ENCODE data around the gene SCAI. TPM values are rescaled to one million over a fixed set of nuclear protein-coding genes. Genes with fewer than 3 reads are reported as not detected.

Gene SCAI
- total and polyA plus RNA-seq, 9 of the 15 experiments (the other 6 are each of a cell fraction or from before 2014, with no cell fraction given), result 0.70 to 12.4 (median 4.2) TPM

GRCh38 chr9:124894035-124894740 lies 249.1 kb downstream of the SCAI start:
- no peaks in the 10 kb centered on the region for H3K79me2 ChIP-seq (ENCODE audit: control insufficient read depth, insufficient read depth, low read length)
- no peak for ATAC-seq
- H3K9ac ChIP-seq (ENCODE audit: insufficient read depth in 1 of 2, low read depth in 2 of 2, low read length in 2 of 2), result no peak overlapping the region
- DNase-seq (ENCODE audit: extremely low read depth in 1 of 4, low spot score in 3 of 4), result no peak
- no peaks in the 10 kb centered on the region; the same call in 1 of the 2 replicates for H3K9me3 ChIP-seq (replicated peaks; ENCODE audit: control insufficient read depth, insufficient read depth, low read depth, low read length)
- no peak for TF ChIP-seq ZBTB5 (IDR thresholded peaks at IDR 0.05)
- no peak for TF ChIP-seq RAD21 (CRISPR knock-in tag; conservative IDR thresholded peaks at IDR 0.05 in 1 of 2, IDR thresholded peaks at IDR 0.05 in 1 of 2)
- peak; percentile 37; the same call in 1 of the 2 replicates for TF ChIP-seq CEBPB (tag; IDR thresholded peaks at IDR 0.05)
- no peak for TF ChIP-seq DIDO1 (tag; IDR thresholded peaks at IDR 0.05; ENCODE audit: low read depth)
- TF ChIP-seq MXD1 (CRISPR knock-in tag; IDR thresholded peaks at IDR 0.05; ENCODE audit: borderline replicate concordance, poor library complexity, severe bottlenecking), result no peak
- H3K9me1 ChIP-seq (ENCODE audit: control insufficient read depth, insufficient read depth, low read length), result no peaks in the 10 kb centered on the region
- in situ Hi-C loops (cut with MboI) (no loop called here), intact Hi-C loops (cut with micrococcal nuclease) (loop anchor here (1.0 to 5.0 kb wide), 2 partner anchors 37 to 120 kb away; no protein-coding TSS in a partner anchor)
- peaks cover 2 to 5% of the 10 kb centered on the region in 2 experiments; a peak in 4 of 5 replicates for H3K4me1 ChIP-seq (replicated peaks in 1 of 2; ENCODE audit: control insufficient read depth in 2 of 2, insufficient read depth in 2 of 2, low read length in 2 of 2)
- 0 out of 2 replicates have a peak, but pooled peaks cover 3% of the 10 kb centered on the region for H4K20me1 ChIP-seq (replicated peaks; ENCODE audit: control insufficient read depth, insufficient read depth, low read length)
- H3K27ac ChIP-seq (ENCODE audit: extremely low read depth, low read depth, low read length), result no peak overlapping the region
- H3K4me3 ChIP-seq, result no peak overlapping the region
- FAIRE-seq, result no peak
- peaks cover 63% of the 10 kb centered on the region for H3K36me3 ChIP-seq (ENCODE audit: control insufficient read depth, insufficient read depth, low read length)
- no TSS peak for BruUV-seq (replicated peaks)
- ChIA-PET POLR2A (interaction anchor here (1.3 to 2.3 kb wide), 2 partner anchors 16 to 32 kb away, joined by 6 to 11 read pairs; partner anchors contain the start of genes ARPC5L and RPL35), CTCF (ENCODE audit: low intra/inter-chr PET ratio) (interaction anchor here (0.9 to 1.3 kb wide), 2 partner anchors 120 to 122 kb away, joined by 4 to 15 read pairs; partner anchors contain the start of gene NR6A1)
- WGBS (ENCODE audit: insufficient coverage, low coverage, missing lambda C conversion rate), result 92% methylated on average over 7 of the region's 9 CpGs
- no peak overlapping the region for H3K4me2 ChIP-seq (ENCODE audit: insufficient read depth, low read length)
- H3K27me3 ChIP-seq (ENCODE audit: control insufficient read depth in 2 of 2, insufficient read depth in 2 of 2, low read length in 2 of 2), result no peaks in the 10 kb centered on the region
- no peak overlapping the region for H2AFZ ChIP-seq (ENCODE audit: low read depth, low read length)

Other genes starting within 250 kb of the SCAI start
- 8.5 and 9.6 TPM in 2 replicates for gene GOLGA1, start 202.4 kb downstream of the SCAI start, total RNA-seq (2014; rRNA removed)
- gene GOLGA1, start 202.4 kb downstream of the SCAI start, total RNA-seq (2014; rRNA removed; fragmentation: Illumina TruSeq; extraction: Trizol), result 7.3 and 10.2 TPM in 2 replicates
- gene GOLGA1, start 202.4 kb downstream of the SCAI start, total RNA-seq (2015; rRNA removed; fragmentation: Illumina TruSeq; extraction: Trizol), result 7.4 and 7.9 TPM in 2 replicates
- gene GOLGA1, start 202.4 kb downstream of the SCAI start, total RNA-seq (2021), result 9.5 and 10.5 TPM in 2 replicates
- 15.9 and 18.9 TPM in 2 replicates for gene GOLGA1, start 202.4 kb downstream of the SCAI start, polyA plus RNA-seq (2011; rRNA removed)
- 6.6 and 8.5 TPM in 2 replicates for gene GOLGA1, start 202.4 kb downstream of the SCAI start, polyA plus RNA-seq (2014; fragmentation: Illumina TruSeq; extraction: Trizol)
- 1 to 10 TPM; 2.9 to 3.9 TPM for gene GOLGA1, start 202.4 kb downstream of the SCAI start, polyA plus RNA-seq (2014; fragmentation: Nextera tagmentation; extraction: Ambion mirVana)
- gene GOLGA1, start 202.4 kb downstream of the SCAI start, polyA plus RNA-seq (2014; rRNA removed), result 11.0 and 11.8 TPM in 2 replicates
- gene PPP6C, start 46.3 kb upstream of the SCAI start, total RNA-seq (2014; rRNA removed), result 18.8 and 23.1 TPM in 2 replicates
- gene PPP6C, start 46.3 kb upstream of the SCAI start, total RNA-seq (2014; rRNA removed; fragmentation: Illumina TruSeq; extraction: Trizol), result 41.0 and 48.5 TPM in 2 replicates
- 33.7 and 36.5 TPM in 2 replicates for gene PPP6C, start 46.3 kb upstream of the SCAI start, total RNA-seq (2015; rRNA removed; fragmentation: Illumina TruSeq; extraction: Trizol)
- gene PPP6C, start 46.3 kb upstream of the SCAI start, total RNA-seq (2021), result 41.5 and 44.8 TPM in 2 replicates
- gene PPP6C, start 46.3 kb upstream of the SCAI start, polyA plus RNA-seq (2011; rRNA removed), result 27.4 and 44.8 TPM in 2 replicates
- 36.0 and 40.9 TPM in 2 replicates for gene PPP6C, start 46.3 kb upstream of the SCAI start, polyA plus RNA-seq (2014; fragmentation: Illumina TruSeq; extraction: Trizol)
- gene PPP6C, start 46.3 kb upstream of the SCAI start, polyA plus RNA-seq (2014; fragmentation: Nextera tagmentation; extraction: Ambion mirVana), result 10 to 100 TPM; 35.0 to 38.3 TPM
- 25.4 and 30.0 TPM in 2 replicates for gene PPP6C, start 46.3 kb upstream of the SCAI start, polyA plus RNA-seq (2014; rRNA removed)
- gene RABEPK, start 57.0 kb upstream of the SCAI start, total RNA-seq (2014; rRNA removed), result 38.3 and 52.9 TPM in 2 replicates
- 46.6 and 50.3 TPM in 2 replicates for gene RABEPK, start 57.0 kb upstream of the SCAI start, total RNA-seq (2014; rRNA removed; fragmentation: Illumina TruSeq; extraction: Trizol)
- 47.5 and 49.4 TPM in 2 replicates for gene RABEPK, start 57.0 kb upstream of the SCAI start, total RNA-seq (2015; rRNA removed; fragmentation: Illumina TruSeq; extraction: Trizol)
- gene RABEPK, start 57.0 kb upstream of the SCAI start, total RNA-seq (2021), result 47.4 and 51.5 TPM in 2 replicates
- 68.2 and 68.4 TPM in 2 replicates for gene RABEPK, start 57.0 kb upstream of the SCAI start, polyA plus RNA-seq (2011; rRNA removed)
- 52.7 and 59.3 TPM in 2 replicates for gene RABEPK, start 57.0 kb upstream of the SCAI start, polyA plus RNA-seq (2014; fragmentation: Illumina TruSeq; extraction: Trizol)
- 100 to 1,000 TPM in 1 of 2 experiments, 10 to 100 TPM in 1; 81.5 to 113 TPM for gene RABEPK, start 57.0 kb upstream of the SCAI start, polyA plus RNA-seq (2014; fragmentation: Nextera tagmentation; extraction: Ambion mirVana)
- 52.8 and 54.2 TPM in 2 replicates for gene RABEPK, start 57.0 kb upstream of the SCAI start, polyA plus RNA-seq (2014; rRNA removed)
- 96.5 and 110 TPM in 2 replicates for gene HSPA5, start 97.8 kb upstream of the SCAI start, total RNA-seq (2014; rRNA removed)
- gene HSPA5, start 97.8 kb upstream of the SCAI start, total RNA-seq (2014; rRNA removed; fragmentation: Illumina TruSeq; extraction: Trizol), result 64.8 and 71.7 TPM in 2 replicates
- 54.3 and 55.1 TPM in 2 replicates for gene HSPA5, start 97.8 kb upstream of the SCAI start, total RNA-seq (2015; rRNA removed; fragmentation: Illumina TruSeq; extraction: Trizol)
- 215 and 223 TPM in 2 replicates for gene HSPA5, start 97.8 kb upstream of the SCAI start, total RNA-seq (2021)
- 124 and 160 TPM in 2 replicates for gene HSPA5, start 97.8 kb upstream of the SCAI start, polyA plus RNA-seq (2011; rRNA removed)
- gene HSPA5, start 97.8 kb upstream of the SCAI start, polyA plus RNA-seq (2014; fragmentation: Illumina TruSeq; extraction: Trizol), result 222 and 265 TPM in 2 replicates
- 100 to 1,000 TPM in 1 of 2 experiments, 10 to 100 TPM in 1; 48.0 to 113 TPM for gene HSPA5, start 97.8 kb upstream of the SCAI start, polyA plus RNA-seq (2014; fragmentation: Nextera tagmentation; extraction: Ambion mirVana)
- gene HSPA5, start 97.8 kb upstream of the SCAI start, polyA plus RNA-seq (2014; rRNA removed), result 156 and 169 TPM in 2 replicates
- 45.3 and 46.0 TPM in 2 replicates for gene GAPVD1, start 118.3 kb upstream of the SCAI start, total RNA-seq (2014; rRNA removed)
- 66.1 and 71.7 TPM in 2 replicates for gene GAPVD1, start 118.3 kb upstream of the SCAI start, total RNA-seq (2014; rRNA removed; fragmentation: Illumina TruSeq; extraction: Trizol)
- gene GAPVD1, start 118.3 kb upstream of the SCAI start, total RNA-seq (2015; rRNA removed; fragmentation: Illumina TruSeq; extraction: Trizol), result 52.8 and 56.8 TPM in 2 replicates
- 62.1 and 65.6 TPM in 2 replicates for gene GAPVD1, start 118.3 kb upstream of the SCAI start, total RNA-seq (2021)
- 36.3 TPM in 2 replicates for gene GAPVD1, start 118.3 kb upstream of the SCAI start, polyA plus RNA-seq (2011; rRNA removed)
- 40.7 and 45.5 TPM in 2 replicates for gene GAPVD1, start 118.3 kb upstream of the SCAI start, polyA plus RNA-seq (2014; fragmentation: Illumina TruSeq; extraction: Trizol)
- 10 to 100 TPM in 1 of 2 experiments, 1 to 10 TPM in 1; 9.5 to 12.0 TPM for gene GAPVD1, start 118.3 kb upstream of the SCAI start, polyA plus RNA-seq (2014; fragmentation: Nextera tagmentation; extraction: Ambion mirVana)
- 25.7 and 28.6 TPM in 2 replicates for gene GAPVD1, start 118.3 kb upstream of the SCAI start, polyA plus RNA-seq (2014; rRNA removed)

Data from K562 (cell line).